Keratinocyte (primary cell): ENCODE results near the gene C2CD2L.

Experiments used
- EZH2 ChIP-seq: IDR thresholded peaks from one replicate; pipeline ENCODE4 v1.6.1; 2012; ENCODE audit warnings: inconsistent platforms, mild to moderate bottlenecking, low read length, moderate library complexity
- TF ChIP-seq, protein P1 (sequence below), 3 experiments: IDR thresholded peaks in 1 of 3; conservative IDR thresholded peaks in 1 of 3; optimal IDR thresholded peaks in 1 of 3; 2 replicates in 2 of 3; 3 replicates in 1 of 3; pipeline versions ENCODE3 to v1.5.1; 2011; ENCODE audit warnings: low read length in 3 of 3, mild to moderate bottlenecking in 3 of 3, moderate library complexity in 2 of 3, control low read depth in 1 of 3, inconsistent platforms in 1 of 3; ENCODE audit not compliant: insufficient read depth in 2 of 3; ENCODE audit errors: extremely low read depth in 1 of 3

DNA sequence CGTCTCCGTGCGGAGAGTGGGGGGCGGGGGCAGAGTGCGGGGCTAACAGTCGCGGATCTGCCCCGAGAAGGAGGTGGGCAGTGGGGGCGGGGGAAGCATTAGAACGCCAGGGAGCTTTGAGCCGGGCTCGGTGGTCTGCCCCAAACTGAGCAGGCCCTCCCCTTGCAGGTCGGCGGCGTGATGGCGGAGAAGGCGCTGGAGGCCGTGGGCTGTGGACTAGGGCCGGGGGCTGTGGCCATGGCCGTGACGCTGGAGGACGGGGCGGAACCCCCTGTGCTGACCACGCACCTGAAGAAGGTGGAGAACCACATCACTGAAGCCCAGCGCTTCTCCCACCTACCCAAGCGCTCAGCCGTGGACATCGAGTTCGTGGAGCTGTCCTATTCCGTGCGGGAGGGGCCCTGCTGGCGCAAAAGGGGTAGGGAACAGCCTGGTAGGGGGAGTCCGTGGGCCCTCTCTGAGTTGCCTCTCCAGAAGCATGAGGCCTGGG, 42.7 kb downstream of the C2CD2L start:
- TF ChIP-seq, protein P1, sequence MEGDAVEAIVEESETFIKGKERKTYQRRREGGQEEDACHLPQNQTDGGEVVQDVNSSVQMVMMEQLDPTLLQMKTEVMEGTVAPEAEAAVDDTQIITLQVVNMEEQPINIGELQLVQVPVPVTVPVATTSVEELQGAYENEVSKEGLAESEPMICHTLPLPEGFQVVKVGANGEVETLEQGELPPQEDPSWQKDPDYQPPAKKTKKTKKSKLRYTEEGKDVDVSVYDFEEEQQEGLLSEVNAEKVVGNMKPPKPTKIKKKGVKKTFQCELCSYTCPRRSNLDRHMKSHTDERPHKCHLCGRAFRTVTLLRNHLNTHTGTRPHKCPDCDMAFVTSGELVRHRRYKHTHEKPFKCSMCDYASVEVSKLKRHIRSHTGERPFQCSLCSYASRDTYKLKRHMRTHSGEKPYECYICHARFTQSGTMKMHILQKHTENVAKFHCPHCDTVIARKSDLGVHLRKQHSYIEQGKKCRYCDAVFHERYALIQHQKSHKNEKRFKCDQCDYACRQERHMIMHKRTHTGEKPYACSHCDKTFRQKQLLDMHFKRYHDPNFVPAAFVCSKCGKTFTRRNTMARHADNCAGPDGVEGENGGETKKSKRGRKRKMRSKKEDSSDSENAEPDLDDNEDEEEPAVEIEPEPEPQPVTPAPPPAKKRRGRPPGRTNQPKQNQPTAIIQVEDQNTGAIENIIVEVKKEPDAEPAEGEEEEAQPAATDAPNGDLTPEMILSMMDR (optimal IDR thresholded peaks at IDR 0.05 in 1 of 3, IDR thresholded peaks at IDR 0.05 in 1 of 3, conservative IDR thresholded peaks at IDR 0.05 in 1 of 3; ENCODE audit: extremely low read depth in 1 of 3, insufficient read depth in 2 of 3, low read length in 3 of 3) = no peak
- peak; percentile 24 for TF ChIP-seq EZH2
